GM12891 (cell line): ENCODE results near the gene KRT8.

Source experiments
- POLR2A ChIP-seq: IDR thresholded peaks from 2 replicates; pipeline ENCODE4 v1.6.1; 2011; ENCODE audit warnings: low read depth, low read length, control low read depth
- POLR2AphosphoS5 ChIP-seq: IDR thresholded peaks from 2 replicates; pipeline ENCODE4 v1.6.1; 2011; ENCODE audit warnings: low read depth, low read length, control low read depth
- SPI1 ChIP-seq: IDR thresholded peaks from 2 replicates; pipeline ENCODE4 v1.6.1; 2011; ENCODE audit warnings: low read depth, low read length, control low read depth
- TAF1 ChIP-seq: IDR thresholded peaks from 2 replicates; pipeline ENCODE4 v1.6.1; 2011; ENCODE audit warnings: low read depth, low read length, control low read depth

DNA sequence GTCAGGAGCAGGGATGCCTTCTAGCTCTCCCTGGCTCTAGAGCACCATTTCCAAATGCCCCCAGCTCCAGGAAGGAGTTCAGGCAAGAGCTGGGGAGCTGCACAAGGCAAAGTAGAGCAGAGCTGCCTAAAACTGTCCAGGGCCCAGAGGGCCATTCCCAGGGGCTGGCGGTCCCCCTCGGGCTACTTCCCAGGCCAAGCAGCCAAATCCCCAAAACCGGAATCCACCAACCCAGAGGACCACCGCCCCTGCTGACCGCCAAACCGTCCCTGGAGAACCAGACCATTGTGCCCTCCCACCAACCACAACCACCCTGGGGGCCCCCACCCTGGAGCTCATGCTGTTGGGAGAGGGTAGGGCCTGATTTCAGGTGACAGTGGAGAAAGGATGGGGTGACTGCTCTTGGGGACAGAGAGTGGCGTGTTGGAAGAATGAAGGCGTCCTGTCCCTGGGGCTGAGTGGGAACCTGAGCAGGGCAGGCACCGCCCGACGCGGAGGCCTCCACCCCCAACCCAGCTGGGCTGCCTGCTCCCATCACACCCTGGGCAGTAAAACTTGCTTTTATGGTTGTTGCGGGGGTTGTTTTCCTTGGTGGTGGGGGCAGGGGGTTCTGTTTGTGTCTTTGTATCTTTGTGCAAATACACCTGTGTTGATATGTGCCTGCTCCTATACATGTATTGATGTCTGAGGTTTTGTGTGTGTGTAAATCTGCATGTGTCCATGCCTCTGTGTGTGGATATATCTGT, 32.1 kb downstream of the KRT8 start:
- TF ChIP-seq POLR2A (no peak), POLR2AphosphoS5 (no peak), SPI1 (no peak), TAF1 (no peak)
